HepG2 (cell line): ENCODE results near the gene CYP27A1. TPM values are rescaled to one million over a fixed set of nuclear protein-coding genes. Genes with fewer than 3 reads are reported as not detected.
A peak's percentile ranks its signal among the peaks of the same experiment; 100 is the strongest.

ENCODE experiments used
- E2F5 ChIP-seq: sonication (generic); formaldehyde crosslinking; conservative IDR thresholded peaks from 2 replicates; pipeline ENCODE4 v1.4.0; 2020; ENCODE audit warnings: missing genetic modification reagents
- EED ChIP-seq: sonication (generic); formaldehyde crosslinking; IDR thresholded peaks from 2 replicates; pipeline ENCODE4 v1.5.0; 2020; ENCODE audit warnings: mild to moderate bottlenecking, missing genetic modification reagents
- EHMT2 ChIP-seq: fragments of 200-600 bp; sonication (generic); IDR thresholded peaks from 2 replicates; pipeline ENCODE4 v1.7.0; 2017; ENCODE audit warnings: antibody characterized with exemption, low read depth, low read length, borderline replicate concordance
- FOXP1 ChIP-seq, 2 experiments: fragments of 450-650 bp in 1 of 2; IDR thresholded peaks; 2 replicates each; pipeline ENCODE4 v1.6.1; 2017 to 2018; ENCODE audit warnings: antibody characterized with exemption in 1 of 2
- GPBP1L1 ChIP-seq: sonication (generic); formaldehyde crosslinking; IDR thresholded peaks from 2 replicates; pipeline ENCODE4 v1.5.0; 2020; ENCODE audit warnings: mild to moderate bottlenecking, missing genetic modification reagents
- JDP2 ChIP-seq: sonication (generic); formaldehyde crosslinking; IDR thresholded peaks from 2 replicates; pipeline ENCODE4 v1.8.1; 2022; ENCODE audit warnings: missing genetic modification reagents, borderline replicate concordance
- MTF1 ChIP-seq: sonication (generic); formaldehyde crosslinking; IDR thresholded peaks from 2 replicates; pipeline ENCODE4 v1.5.0; 2020; ENCODE audit warnings: missing genetic modification reagents
- NFIC ChIP-seq: IDR thresholded peaks from 2 replicates; pipeline ENCODE4 v1.6.1; 2012; ENCODE audit warnings: mild to moderate bottlenecking, low read length, inconsistent platforms
- NR2F1 ChIP-seq, 2 experiments: fragments of 450-650 bp in 1 of 2; formaldehyde crosslinking in 1 of 2; IDR thresholded peaks; 2 replicates each; pipeline versions ENCODE4 v1.5.0 to v1.6.1; 2016 to 2020; ENCODE audit warnings: mild to moderate bottlenecking in 1 of 2, missing compliant biosample characterization in 1 of 2, missing genetic modification reagents in 1 of 2, moderate library complexity in 1 of 2
- PBX2 ChIP-seq: IDR thresholded peaks from 2 replicates; pipeline ENCODE4 v1.6.1; 2016; ENCODE audit warnings: control low read depth
- TARDBP ChIP-seq: sonication (generic); formaldehyde crosslinking; IDR thresholded peaks from 2 replicates; pipeline ENCODE4 v1.8.0; 2022; ENCODE audit warnings: mild to moderate bottlenecking, missing genetic modification reagents
- TRIM24 ChIP-seq: sonication (generic); formaldehyde crosslinking; IDR thresholded peaks from 2 replicates; pipeline ENCODE4 v1.8.0; 2022; ENCODE audit warnings: mild to moderate bottlenecking, missing genetic modification reagents
- ZBTB25 ChIP-seq: IDR thresholded peaks from 2 replicates; pipeline ENCODE4 v1.6.1; 2018; ENCODE audit warnings: missing genetic modification reagents
- ZBTB40 ChIP-seq, 2 experiments: fragments of 450-650 bp in 1 of 2; sonication (generic) in 1 of 2; formaldehyde crosslinking in 1 of 2; IDR thresholded peaks; 2 replicates each; pipeline versions ENCODE4 v1.6.1 to v1.8.0; 2016 to 2022; ENCODE audit warnings: antibody characterized with exemption in 1 of 2, mild to moderate bottlenecking in 1 of 2, missing genetic modification reagents in 1 of 2
- ZNF83 ChIP-seq: sonication (generic); formaldehyde crosslinking; IDR thresholded peaks from 2 replicates; pipeline ENCODE4 v1.4.0; 2020; ENCODE audit warnings: missing genetic modification reagents, mild to moderate bottlenecking, borderline replicate concordance
- polyA plus RNA-seq, 8 experiments: library from polyadenylated mRNA; depleted of rRNA in 3 of 8; stranded (reverse) in 7 of 8; unstranded in 1 of 8; fragments of >200 nt; fragmentation: Illumina TruSeq in 4 of 8; extraction: Trizol in 4 of 8; gene quantifications; 2 replicates each; pipeline versions ENCODE4 v1.2.1 to v1.2.3, GENCODE V29; 2011 to 2016; ENCODE audit warnings: low read depth in 4 of 8, missing spikeins in 1 of 8, mixed read lengths in 1 of 8; ENCODE audit not compliant: insufficient read depth in 1 of 8
- total RNA-seq, 5 experiments: library from RNA; depleted of rRNA; stranded (reverse); fragments of >200 nt; fragmentation: Illumina TruSeq; extraction: Trizol; gene quantifications; 2 replicates each; pipeline ENCODE4 v1.2.3, GENCODE V29; 2016; ENCODE audit warnings: low read depth in 1 of 5

CYP27A1 gene
- total and polyA plus RNA-seq, 2 of the 13 experiments (the other 11 are each of a cell fraction or from before 2014, with no cell fraction given), result 157 to 266 TPM

- no peak for TF ChIP-seq ZBTB40 (IDR thresholded peaks at IDR 0.05)
- no peak; the same call in 1 of the 2 replicates for TF ChIP-seq ZBTB40 (CRISPR knock-in tag; IDR thresholded peaks at IDR 0.05)
- peak in 1 of 2 experiments; percentile 36; a peak in 1 of 4 replicates for TF ChIP-seq NR2F1 (CRISPR knock-in tag; IDR thresholded peaks at IDR 0.05)
- TF ChIP-seq TRIM24 (CRISPR knock-in tag), result 0 out of 2 replicates have a peak, but pooled peaks have one; percentile 46
- no peak; the same call in 1 of the 2 replicates for TF ChIP-seq EED (CRISPR knock-in tag)
- no peak for TF ChIP-seq PBX2 (CRISPR knock-in tag)
- no peak for TF ChIP-seq E2F5 (CRISPR knock-in tag)
- TF ChIP-seq EHMT2, result no peak
- no peak for TF ChIP-seq GPBP1L1 (CRISPR knock-in tag)
- no peak for TF ChIP-seq JDP2 (CRISPR knock-in tag)
- no peak for TF ChIP-seq MTF1 (CRISPR knock-in tag)
- TF ChIP-seq NFIC, result peak; percentile 42
- TF ChIP-seq FOXP1 (IDR thresholded peaks at IDR 0.05), result no peak
- TF ChIP-seq FOXP1 (CRISPR knock-in tag; IDR thresholded peaks at IDR 0.05), result peak; percentile 81
- TF ChIP-seq ZBTB25 (CRISPR knock-in tag), result peak; percentile 61; the same call in 1 of the 2 replicates
- no peak for TF ChIP-seq ZNF83 (CRISPR knock-in tag)
- TF ChIP-seq TARDBP (CRISPR knock-in tag), result peak; percentile 77
Measured at GRCh38 chr2:218806346-218806978, 24.5 kb downstream of the CYP27A1 start (continued).
